ENCODE results near the gene ANK3.
A peak's percentile ranks its signal among the peaks of the same experiment; 100 is the strongest.

The ANK3 gene

GRCh38 chr10:60376221-60377041 lies 13.2 kb downstream of the ANK3 start:
- no peak for DNase-seq

- DNase-seq = no peak
Measured at GRCh38 chr10:60375293-60376004, 14.2 kb downstream of the ANK3 start.

DNA sequence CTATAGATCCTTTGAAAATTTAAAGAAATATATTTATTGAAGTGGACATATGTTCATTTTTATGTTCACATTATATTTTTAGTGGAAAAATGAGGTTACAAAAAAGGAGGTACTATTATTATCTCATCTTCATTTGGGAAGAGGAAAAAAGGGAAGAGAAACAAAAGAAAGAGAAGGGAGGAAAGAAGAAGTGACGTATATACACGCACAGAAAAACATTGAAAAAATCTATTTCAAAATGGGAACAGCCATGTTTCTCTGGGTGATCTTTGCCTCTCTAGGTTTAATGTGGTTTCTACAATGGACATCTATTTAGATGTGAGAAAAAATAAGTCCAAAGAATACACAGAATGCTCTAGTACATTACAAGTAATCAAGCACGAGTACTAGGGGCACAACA lies 14.8 kb downstream of the ANK3 start:
- DNase-seq = no peak

GRCh38 chr10:60372436-60372835 lies 17.2 kb downstream of the ANK3 start:
- no peak for DNase-seq

- no peak for DNase-seq
Measured at GRCh38 chr10:60369547-60369930, 20.1 kb downstream of the ANK3 start.

DNA sequence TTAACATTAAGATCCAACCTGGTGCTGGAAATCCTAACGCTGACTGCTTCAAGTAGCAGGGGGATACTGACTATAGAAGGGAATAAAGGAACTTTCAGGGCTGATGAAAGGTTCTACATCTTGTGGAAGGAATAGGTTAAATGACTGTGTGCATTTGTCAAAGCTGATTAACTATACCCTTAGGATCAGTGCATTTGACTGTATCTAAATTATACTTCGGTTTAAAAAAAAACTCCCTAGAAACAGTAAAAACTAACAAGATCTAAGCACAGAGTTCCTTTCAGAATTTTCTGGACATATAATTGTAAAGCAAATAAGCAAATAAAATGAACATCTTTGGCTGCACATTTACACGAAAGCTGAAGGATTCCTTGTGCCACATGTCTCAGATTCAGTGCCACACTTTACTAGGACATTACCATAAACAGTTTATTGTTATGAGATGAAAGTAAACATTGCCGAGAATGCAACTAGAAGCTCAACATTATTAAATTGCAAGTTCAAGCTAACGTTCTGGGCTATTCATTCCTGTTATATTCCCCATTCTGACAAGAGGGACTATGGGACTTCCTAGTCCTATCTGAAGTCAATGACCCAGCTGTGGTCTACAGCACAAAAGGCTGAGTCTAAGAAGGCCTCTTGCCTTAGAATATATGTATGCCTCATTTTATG lies 20.7 kb downstream of the ANK3 start:
- peak; percentile 22 for DNase-seq

DNA sequence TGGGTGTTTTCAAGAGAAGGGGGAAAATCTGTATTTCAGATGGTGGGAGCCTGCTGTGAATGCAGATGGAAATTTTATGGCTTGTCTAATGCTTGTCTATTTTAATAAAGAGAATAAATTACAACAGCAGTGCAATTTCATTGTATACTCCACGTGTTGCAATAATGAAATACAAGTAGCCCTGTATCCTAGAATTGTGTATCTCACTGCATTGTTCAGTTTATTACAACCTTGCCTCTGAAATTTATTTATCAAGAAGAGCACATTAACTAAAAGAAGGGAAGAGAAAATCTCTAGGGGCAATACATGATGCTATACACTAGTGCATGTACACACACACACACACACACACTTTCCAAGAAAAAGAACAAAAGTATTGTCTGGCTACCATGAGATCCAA lies 21.8 kb downstream of the ANK3 start:
- no peak for DNase-seq

DNA sequence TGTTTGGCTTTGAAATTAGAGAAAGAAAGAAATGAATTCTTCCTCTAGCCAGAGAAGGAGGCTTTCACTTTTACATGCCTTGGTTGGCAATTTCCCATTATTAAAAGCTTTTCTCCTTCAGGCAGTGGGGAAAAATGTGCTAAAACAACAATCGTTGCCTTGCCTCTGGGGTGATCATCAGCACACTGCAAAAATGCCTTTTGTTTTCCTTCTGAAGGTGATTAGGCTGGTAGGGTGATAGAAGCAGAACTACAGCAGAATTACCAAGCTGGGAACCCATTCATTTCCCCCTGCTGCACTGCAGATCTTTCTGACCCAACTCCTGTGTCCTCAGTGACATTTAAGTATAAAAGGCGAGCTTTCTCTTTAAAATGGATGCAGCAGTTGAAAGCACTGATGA lies 22.2 kb downstream of the ANK3 start:
- peak; percentile 19 for DNase-seq

- DNase-seq = no peak
Measured at GRCh38 chr10:60367024-60367423, 22.7 kb downstream of the ANK3 start.

GRCh38 chr10:60363187-60363586 lies 26.5 kb downstream of the ANK3 start:
- DNase-seq = no peak

DNA sequence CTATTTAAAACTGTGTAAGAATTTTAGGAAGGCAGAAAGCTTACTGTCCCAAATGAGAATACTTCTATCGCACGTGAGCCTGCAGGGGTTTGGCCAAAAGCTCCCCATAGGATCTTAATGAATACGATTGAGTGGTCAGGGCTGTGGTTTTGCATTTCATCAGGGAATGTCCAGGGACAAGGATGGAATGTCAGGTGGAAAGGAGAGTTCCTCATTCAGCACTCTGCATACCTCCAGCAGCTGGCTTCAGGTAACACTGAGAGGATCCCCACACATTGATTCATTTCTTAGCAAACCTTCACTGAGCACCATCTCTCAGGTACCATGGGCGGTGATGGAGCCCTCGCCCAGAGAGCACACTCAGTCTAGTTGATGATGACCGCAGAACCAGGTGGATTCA lies 27.2 kb downstream of the ANK3 start:
- no peak for DNase-seq

- DNase-seq = no peak
Measured at GRCh38 chr10:60359066-60359465, 30.6 kb downstream of the ANK3 start.

- DNase-seq = no peak
Measured at GRCh38 chr10:60358282-60358681, 31.4 kb downstream of the ANK3 start.

- peak; percentile 45 for DNase-seq
Measured at GRCh38 chr10:60353519-60354258, 36.0 kb downstream of the ANK3 start.

- DNase-seq = no peak
Measured at GRCh38 chr10:60352105-60352504, 37.6 kb downstream of the ANK3 start.

GRCh38 chr10:60351191-60351853 lies 38.4 kb downstream of the ANK3 start:
- DNase-seq = peak; percentile 27

- DNase-seq = peak; percentile 14
Measured at GRCh38 chr10:60350400-60350799, 39.3 kb downstream of the ANK3 start.

DNA sequence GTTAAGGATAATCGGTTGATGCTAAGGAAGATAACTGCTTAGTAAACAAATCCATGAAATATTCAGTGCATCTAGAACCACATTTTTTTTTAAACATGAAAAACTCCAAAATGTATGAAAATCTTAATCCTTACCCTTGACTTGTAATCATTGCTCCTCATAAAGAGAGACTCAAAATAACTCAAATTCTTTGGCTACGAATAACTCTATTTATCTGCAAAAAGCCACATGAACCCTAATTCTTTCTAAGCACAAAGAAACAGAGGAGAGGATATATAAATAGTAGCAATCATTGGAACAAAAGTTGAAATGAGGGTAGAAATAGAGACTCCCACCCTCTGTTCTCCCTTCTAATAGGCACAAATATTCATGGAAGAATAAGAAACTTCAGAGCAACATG lies 40.2 kb downstream of the ANK3 start:
- DNase-seq = no peak

DNA sequence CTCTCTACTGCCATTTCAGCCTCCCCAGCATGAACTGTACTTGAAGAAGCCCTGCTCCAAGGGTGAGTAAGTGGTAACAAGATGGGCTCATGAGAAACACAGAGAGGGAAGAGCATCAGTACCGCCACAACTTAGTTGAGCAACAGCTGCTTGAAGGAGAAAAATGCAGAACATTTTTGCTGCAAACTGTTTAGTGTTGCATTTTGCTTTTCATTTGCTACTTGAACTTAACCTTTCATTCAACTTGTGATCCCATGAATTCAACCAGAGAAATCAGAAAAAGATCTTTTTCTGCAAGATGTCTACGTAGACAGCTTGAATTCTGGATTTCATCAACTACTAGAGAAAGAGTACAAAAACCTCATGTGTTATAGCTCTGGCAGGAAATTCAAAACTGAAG lies 40.7 kb downstream of the ANK3 start:
- no peak for DNase-seq

- no peak for DNase-seq
Measured at GRCh38 chr10:60347270-60347669, 42.4 kb downstream of the ANK3 start.

GRCh38 chr10:60346661-60347060 lies 43.0 kb downstream of the ANK3 start:
- DNase-seq = no peak

- DNase-seq = no peak
Measured at GRCh38 chr10:60343254-60343653, 46.4 kb downstream of the ANK3 start.

GRCh38 chr10:60341969-60342368 lies 47.7 kb downstream of the ANK3 start:
- DNase-seq = no peak

All from OCI-M1 (cell line).